ENCODE data around the gene HOXA2.

Gene HOXA2

GRCh38 chr7:27102581-27103442 is at the start of gene HOXA2:
HOXA2 (minus strand) TSS chr7:27102683; CDS start chr7:27102500, 183 bp downstream.
- Histone ChIP-seq H3K4me1 (ENCODE audit: control insufficient read depth, insufficient read depth, low read length) (peaks cover 3% of the 10 kb centered on the region; the same call in 1 of the 2 replicates), H3K4me3 (ENCODE audit: low read depth, low read length) (no peak within 1 kb of the TSS), H3K27ac (ENCODE audit: extremely low read depth, low read depth, low read length) (no peak within 1 kb of the TSS), H3K9me3 (ENCODE audit: control insufficient read depth, insufficient read depth, low read depth, low read length) (no peaks in the 10 kb centered on the region), H3K36me3 (ENCODE audit: control insufficient read depth in 2 of 2, insufficient read depth in 1 of 2, low read length in 2 of 2) (peaks cover 20 to 34% of the 10 kb centered on the region in 2 experiments)
- CTCF ChIA-PET: no interaction called here
- TF ChIP-seq ZNF302 (tag by site-specific recombination; IDR thresholded peaks at IDR 0.05; ENCODE audit: low read depth) (no peak), YY1 (tag by site-specific recombination; IDR thresholded peaks at IDR 0.05) (no peak), ZNF292 (tag by site-specific recombination; IDR thresholded peaks at IDR 0.05; ENCODE audit: borderline replicate concordance, low read depth) (no peak), ZNF677 (tag by site-specific recombination; IDR thresholded peaks at IDR 0.05) (no peak), ZNF521 (tag by site-specific recombination; IDR thresholded peaks at IDR 0.05) (no peak), ZNF664 (tag by site-specific recombination; IDR thresholded peaks at IDR 0.05) (no peak), ZFHX2 (tag by site-specific recombination; conservative IDR thresholded peaks at IDR 0.05) (peak; percentile 52), ZNF596 (tag by site-specific recombination; IDR thresholded peaks at IDR 0.05) (peak; percentile 81; the same call in 1 of the 2 replicates), REPIN1 (tag by site-specific recombination; IDR thresholded peaks at IDR 0.05; ENCODE audit: low read depth) (no peak), ZNF366 (tag by site-specific recombination; conservative IDR thresholded peaks at IDR 0.05) (peak; percentile 83), ZNF76 (tag by site-specific recombination; IDR thresholded peaks at IDR 0.05; ENCODE audit: borderline replicate concordance, low read depth) (no peak), HOXC10 (CRISPR knock-in tag; IDR thresholded peaks at IDR 0.05) (no peak), PRDM1 (tag by site-specific recombination; IDR thresholded peaks at IDR 0.05) (peak; percentile 94)
- TF ChIP-seq, protein P1, sequence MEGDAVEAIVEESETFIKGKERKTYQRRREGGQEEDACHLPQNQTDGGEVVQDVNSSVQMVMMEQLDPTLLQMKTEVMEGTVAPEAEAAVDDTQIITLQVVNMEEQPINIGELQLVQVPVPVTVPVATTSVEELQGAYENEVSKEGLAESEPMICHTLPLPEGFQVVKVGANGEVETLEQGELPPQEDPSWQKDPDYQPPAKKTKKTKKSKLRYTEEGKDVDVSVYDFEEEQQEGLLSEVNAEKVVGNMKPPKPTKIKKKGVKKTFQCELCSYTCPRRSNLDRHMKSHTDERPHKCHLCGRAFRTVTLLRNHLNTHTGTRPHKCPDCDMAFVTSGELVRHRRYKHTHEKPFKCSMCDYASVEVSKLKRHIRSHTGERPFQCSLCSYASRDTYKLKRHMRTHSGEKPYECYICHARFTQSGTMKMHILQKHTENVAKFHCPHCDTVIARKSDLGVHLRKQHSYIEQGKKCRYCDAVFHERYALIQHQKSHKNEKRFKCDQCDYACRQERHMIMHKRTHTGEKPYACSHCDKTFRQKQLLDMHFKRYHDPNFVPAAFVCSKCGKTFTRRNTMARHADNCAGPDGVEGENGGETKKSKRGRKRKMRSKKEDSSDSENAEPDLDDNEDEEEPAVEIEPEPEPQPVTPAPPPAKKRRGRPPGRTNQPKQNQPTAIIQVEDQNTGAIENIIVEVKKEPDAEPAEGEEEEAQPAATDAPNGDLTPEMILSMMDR (tag by site-specific recombination; IDR thresholded peaks at IDR 0.05): no peak
- TF ChIP-seq, protein P2, sequence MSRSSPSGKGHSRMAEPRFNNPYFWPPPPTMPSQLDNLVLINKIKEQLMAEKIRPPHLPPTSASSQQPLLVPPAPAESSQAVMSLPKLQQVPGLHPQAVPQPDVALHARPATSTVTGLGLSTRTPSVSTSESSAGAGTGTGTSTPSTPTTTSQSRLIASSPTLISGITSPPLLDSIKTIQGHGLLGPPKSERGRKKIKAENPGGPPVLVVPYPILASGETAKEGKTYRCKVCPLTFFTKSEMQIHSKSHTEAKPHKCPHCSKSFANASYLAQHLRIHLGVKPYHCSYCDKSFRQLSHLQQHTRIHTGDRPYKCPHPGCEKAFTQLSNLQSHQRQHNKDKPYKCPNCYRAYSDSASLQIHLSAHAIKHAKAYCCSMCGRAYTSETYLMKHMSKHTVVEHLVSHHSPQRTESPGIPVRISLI (tag by site-specific recombination; IDR thresholded peaks at IDR 0.05): no peak
- POLR2A ChIA-PET: no interaction called here

DNA sequence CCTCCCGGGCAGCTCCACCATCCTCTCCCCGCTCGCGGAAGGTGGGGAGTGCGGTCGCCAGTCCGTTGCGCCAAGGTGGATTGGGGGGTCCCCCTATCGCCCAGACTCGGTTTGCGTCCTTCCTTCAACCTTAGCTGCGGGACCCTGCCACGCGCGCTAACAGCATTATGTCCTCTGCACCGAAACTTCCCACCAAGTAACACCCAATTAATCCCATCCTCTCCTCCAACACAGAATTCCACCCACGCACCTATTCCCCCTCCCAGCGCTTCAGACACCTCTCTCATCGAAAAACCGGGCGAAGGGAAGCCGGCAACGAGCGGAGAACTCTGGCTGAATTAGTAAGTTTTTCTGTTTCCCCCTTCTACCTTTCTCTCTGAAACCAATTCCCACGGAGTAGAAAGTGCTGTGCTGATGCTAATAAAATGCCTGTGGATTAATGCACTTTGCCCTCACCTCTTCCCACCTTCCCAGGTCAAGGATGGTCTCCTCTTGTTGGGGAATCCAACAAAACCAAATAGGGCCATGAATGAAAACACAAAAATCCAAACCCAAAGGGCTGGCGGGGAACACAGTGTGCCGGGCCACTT is 49.0 kb upstream of the HOXA2 start:
- Histone ChIP-seq H3K9me3 (ENCODE audit: control insufficient read depth, insufficient read depth, low read depth, low read length) (no peaks in the 10 kb centered on the region), H3K27ac (ENCODE audit: extremely low read depth, low read depth, low read length) (peak overlapping the region; percentile 99), H3K4me1 (ENCODE audit: control insufficient read depth, insufficient read depth, low read length) (peaks cover 11% of the 10 kb centered on the region), H3K36me3 (ENCODE audit: control insufficient read depth in 2 of 2, insufficient read depth in 1 of 2, low read length in 2 of 2) (peaks cover 0 to 34% of the 10 kb centered on the region in 2 experiments; a peak in 2 of 3 replicates), H3K4me3 (ENCODE audit: low read depth, low read length) (peak overlapping the region; percentile 59)
- TF ChIP-seq WT1 (tag by site-specific recombination; IDR thresholded peaks at IDR 0.05): no peak
- TF ChIP-seq ZNF664 (tag by site-specific recombination; IDR thresholded peaks at IDR 0.05): no peak
- TF ChIP-seq ZFHX2 (tag by site-specific recombination; conservative IDR thresholded peaks at IDR 0.05): peak; percentile 62
- TF ChIP-seq, protein P3, sequence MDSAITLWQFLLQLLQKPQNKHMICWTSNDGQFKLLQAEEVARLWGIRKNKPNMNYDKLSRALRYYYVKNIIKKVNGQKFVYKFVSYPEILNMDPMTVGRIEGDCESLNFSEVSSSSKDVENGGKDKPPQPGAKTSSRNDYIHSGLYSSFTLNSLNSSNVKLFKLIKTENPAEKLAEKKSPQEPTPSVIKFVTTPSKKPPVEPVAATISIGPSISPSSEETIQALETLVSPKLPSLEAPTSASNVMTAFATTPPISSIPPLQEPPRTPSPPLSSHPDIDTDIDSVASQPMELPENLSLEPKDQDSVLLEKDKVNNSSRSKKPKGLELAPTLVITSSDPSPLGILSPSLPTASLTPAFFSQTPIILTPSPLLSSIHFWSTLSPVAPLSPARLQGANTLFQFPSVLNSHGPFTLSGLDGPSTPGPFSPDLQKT (IDR thresholded peaks at IDR 0.05; ENCODE audit: borderline replicate concordance, low read depth, low read length): no peak
- TF ChIP-seq ZBTB7A (tag by site-specific recombination; IDR thresholded peaks at IDR 0.05; ENCODE audit: low read depth): 0 out of 2 replicates have a peak, but pooled peaks have one; percentile 21
- no peak for TF ChIP-seq ZNF132 (tag by site-specific recombination; IDR thresholded peaks at IDR 0.05; ENCODE audit: borderline replicate concordance)
- TF ChIP-seq ZNF488 (tag by site-specific recombination; IDR thresholded peaks at IDR 0.05): no peak
- peak; percentile 75; the same call in 1 of the 2 replicates for TF ChIP-seq EGR2 (tag by site-specific recombination; IDR thresholded peaks at IDR 0.05; ENCODE audit: low read depth)
- no peak for TF ChIP-seq SCRT2 (tag by site-specific recombination; IDR thresholded peaks at IDR 0.05)
- no peak for TF ChIP-seq MYNN (tag by site-specific recombination; IDR thresholded peaks at IDR 0.05; ENCODE audit: borderline replicate concordance)
- peak; percentile 37; the same call in 1 of the 2 replicates for TF ChIP-seq IKZF3 (tag by site-specific recombination; IDR thresholded peaks at IDR 0.05)
- 0 out of 2 replicates have a peak, but pooled peaks have one; percentile 2 for TF ChIP-seq HOXC10 (CRISPR knock-in tag; IDR thresholded peaks at IDR 0.05)
- TF ChIP-seq, protein P4, sequence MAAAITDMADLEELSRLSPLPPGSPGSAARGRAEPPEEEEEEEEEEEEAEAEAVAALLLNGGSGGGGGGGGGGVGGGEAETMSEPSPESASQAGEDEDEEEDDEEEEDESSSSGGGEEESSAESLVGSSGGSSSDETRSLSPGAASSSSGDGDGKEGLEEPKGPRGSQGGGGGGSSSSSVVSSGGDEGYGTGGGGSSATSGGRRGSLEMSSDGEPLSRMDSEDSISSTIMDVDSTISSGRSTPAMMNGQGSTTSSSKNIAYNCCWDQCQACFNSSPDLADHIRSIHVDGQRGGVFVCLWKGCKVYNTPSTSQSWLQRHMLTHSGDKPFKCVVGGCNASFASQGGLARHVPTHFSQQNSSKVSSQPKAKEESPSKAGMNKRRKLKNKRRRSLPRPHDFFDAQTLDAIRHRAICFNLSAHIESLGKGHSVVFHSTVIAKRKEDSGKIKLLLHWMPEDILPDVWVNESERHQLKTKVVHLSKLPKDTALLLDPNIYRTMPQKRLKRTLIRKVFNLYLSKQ (tag by site-specific recombination; IDR thresholded peaks at IDR 0.05; ENCODE audit: borderline replicate concordance): no peak
- POLR2A ChIA-PET: interaction anchor here (0.6 to 5.6 kb wide), 10 partner anchors 11 to 776 kb away, joined by 3 to 42 read pairs (median 12); partner anchors contain the start of genes HOXA10, HOXA11 and HOXA9
- CTCF ChIA-PET: interaction anchor here (0.5 to 4.3 kb wide), 9 partner anchors 11 to 1294 kb away, joined by 3 to 50 read pairs (median 4); partner anchors contain the start of gene HOXA4

All from HEK293 (cell line).